Keratinocyte (primary cell): ENCODE measurements around the gene FOXE3. TPM values are rescaled to one million over a fixed set of nuclear protein-coding genes. Genes with fewer than 3 reads are reported as not detected.
"Not testable (repeated sequence)": the region's sequence is repeated elsewhere in the genome, so short reads cannot be mapped to it uniquely, and the experiment has no call there.

Experiments used
- DNase-seq: peaks from one replicate; pipeline ENCODE4 v3.0.0-alpha.2; 2011; ENCODE audit warnings: low read depth, missing footprints, low spot score
- FAIRE-seq: peaks from 2 replicates; lab custom pipeline; 2011; peaks lifted over from hg19 to GRCh38; lab: Jason Lieb, UNC
- H2AFZ ChIP-seq: 2 replicates; pipeline ENCODE4 v1.6.0; 2012; ENCODE audit warnings: low read length, control low read depth, inconsistent platforms; ENCODE audit not compliant: control insufficient read depth
- H3K27ac ChIP-seq: 2 replicates; pipeline ENCODE4 v1.5.1; 2011; ENCODE audit warnings: low read length; ENCODE audit not compliant: control insufficient read depth, insufficient read depth
- H3K27me3 ChIP-seq: 3 replicates; pipeline ENCODE4 v1.6.0; 2011; ENCODE audit warnings: low read length; ENCODE audit not compliant: control insufficient read depth, insufficient read depth; ENCODE audit errors: extremely low read depth
- H3K36me3 ChIP-seq, 2 experiments: 2 replicates in 1 of 2; 3 replicates in 1 of 2; pipeline ENCODE4 v1.5.1; 2011; ENCODE audit warnings: low read length in 2 of 2, mild to moderate bottlenecking in 1 of 2; ENCODE audit not compliant: control insufficient read depth in 2 of 2, insufficient read depth in 2 of 2; ENCODE audit errors: extremely low read depth in 1 of 2
- H3K4me1 ChIP-seq: 3 replicates; pipeline ENCODE4 v1.5.1; 2011; ENCODE audit warnings: low read length; ENCODE audit not compliant: control insufficient read depth, insufficient read depth; ENCODE audit errors: extremely low read depth
- H3K4me2 ChIP-seq: 3 replicates; pipeline ENCODE4 v1.6.0; 2011; ENCODE audit warnings: low read depth, low read length; ENCODE audit not compliant: control insufficient read depth, insufficient read depth; ENCODE audit errors: extremely low read depth
- H3K4me3 ChIP-seq, 3 experiments: fragments of 200-600 bp in 1 of 3; sonication (generic) in 1 of 3; 2 replicates in 2 of 3; 3 replicates in 1 of 3; pipeline ENCODE4 v1.5.1; 2011 to 2016; ENCODE audit warnings: low read length in 3 of 3, mild to moderate bottlenecking in 3 of 3, control low read depth in 2 of 3, inconsistent platforms in 1 of 3, low read depth in 1 of 3, mixed read lengths in 1 of 3, mixed run types in 1 of 3, moderate library complexity in 1 of 3; ENCODE audit not compliant: control insufficient read depth in 2 of 3, insufficient read depth in 2 of 3; ENCODE audit errors: extremely low read depth in 1 of 3
- H3K79me2 ChIP-seq: 2 replicates; pipeline ENCODE4 v1.6.0; 2012; ENCODE audit warnings: low read length; ENCODE audit not compliant: control insufficient read depth, insufficient read depth
- H3K9ac ChIP-seq: 3 replicates; pipeline ENCODE4 v1.6.0; 2011; ENCODE audit warnings: low read length; ENCODE audit not compliant: control insufficient read depth, insufficient read depth; ENCODE audit errors: extremely low read depth
- H3K9me1 ChIP-seq: 3 replicates; pipeline ENCODE4 v1.6.0; 2011; ENCODE audit warnings: low read length; ENCODE audit not compliant: control insufficient read depth, insufficient read depth; ENCODE audit errors: extremely low read depth
- H3K9me3 ChIP-seq: 2 replicates; pipeline ENCODE4 v1.5.1; 2012; ENCODE audit warnings: low read depth, low read length; ENCODE audit not compliant: control insufficient read depth
- H4K20me1 ChIP-seq: 3 replicates; pipeline ENCODE4 v1.6.0; 2011; ENCODE audit warnings: low read length; ENCODE audit not compliant: control insufficient read depth, insufficient read depth; ENCODE audit errors: extremely low read depth
- CTCF ChIP-seq, 3 experiments: IDR thresholded peaks in 1 of 3; conservative IDR thresholded peaks in 1 of 3; optimal IDR thresholded peaks in 1 of 3; 2 replicates in 2 of 3; 3 replicates in 1 of 3; pipeline versions ENCODE3 to v1.5.1; 2011; ENCODE audit warnings: low read length in 3 of 3, mild to moderate bottlenecking in 3 of 3, moderate library complexity in 2 of 3, control low read depth in 1 of 3, inconsistent platforms in 1 of 3; ENCODE audit not compliant: insufficient read depth in 2 of 3; ENCODE audit errors: extremely low read depth in 1 of 3
- EZH2 ChIP-seq: IDR thresholded peaks from one replicate; pipeline ENCODE4 v1.6.1; 2012; ENCODE audit warnings: inconsistent platforms, mild to moderate bottlenecking, low read length, moderate library complexity
- dilution Hi-C: fragments of 300-500 bp; cut with MboI; formaldehyde crosslinking; loops from one replicate; pipeline ENCODE4 v1.7.0; 2020; ENCODE audit warnings: low sequenced_read_pairs; ENCODE audit not compliant: extremely low pct_ligation_motif_present
- polyA plus RNA-seq, 5 experiments: library from polyadenylated mRNA; depleted of rRNA in 3 of 5; stranded (reverse) in 3 of 5; stranded (forward) in 1 of 5; unstranded in 1 of 5; fragments of >200 nt; gene quantifications; 1 replicate in 1 of 5; 2 replicates in 3 of 5; 3 replicates in 1 of 5; pipeline versions ENCODE4 v1.2.1 to v1.2.3, GENCODE V29; 2011 to 2012; ENCODE audit warnings: missing spikeins in 2 of 5, low read depth in 1 of 5, low replicate concordance in 1 of 5

The FOXE3 gene
- polyA plus RNA-seq, 1 donor (not counting 4 experiments of a cell fraction or from before 2014, with no cell fraction given), result not detected

DNA sequence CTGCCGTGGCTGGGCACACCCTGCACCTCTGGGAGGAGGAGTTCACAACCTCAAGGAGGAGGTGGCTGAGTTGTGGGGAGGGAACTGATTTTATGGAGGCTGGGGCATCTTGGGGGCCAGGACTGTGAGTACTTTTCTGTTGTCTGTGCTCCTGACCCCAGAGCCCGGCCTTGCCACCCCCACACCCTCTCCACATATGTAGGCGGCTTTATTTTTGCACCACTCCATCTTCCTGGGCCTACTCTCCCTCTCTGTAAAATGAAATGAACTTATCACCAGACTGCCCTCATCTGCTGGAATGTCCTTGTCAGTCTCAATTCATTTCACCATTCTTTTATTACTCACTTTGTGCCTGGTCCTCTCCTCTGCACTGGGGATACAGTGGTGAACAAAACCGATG, 34.5 kb downstream of the FOXE3 start:
- DNase-seq (no peak), FAIRE-seq (no peak)
- no peaks in the 10 kb centered on the region for H3K79me2 ChIP-seq
- H3K4me1 ChIP-seq, result no peaks in the 10 kb centered on the region
- H3K4me2 ChIP-seq, result no peak overlapping the region
- no peaks in the 10 kb centered on the region for H3K9me3 ChIP-seq
- TF ChIP-seq EZH2 (no peak), CTCF (optimal IDR thresholded peaks at IDR 0.05 in 1 of 3, IDR thresholded peaks at IDR 0.05 in 1 of 3, conservative IDR thresholded peaks at IDR 0.05 in 1 of 3; ENCODE audit: extremely low read depth in 1 of 3, insufficient read depth in 2 of 3, low read length in 3 of 3) (no peak)
- H4K20me1 ChIP-seq, result peaks cover 4% of the 10 kb centered on the region
- H2AFZ ChIP-seq, result no peak overlapping the region
- H3K27ac ChIP-seq, result no peak overlapping the region
- dilution Hi-C loops, result no loop called here
- no peak overlapping the region for H3K4me3 ChIP-seq
- peaks cover 57% of the 10 kb centered on the region for H3K27me3 ChIP-seq
- H3K36me3 ChIP-seq, result no peaks in the 10 kb centered on the region
- H3K9me1 ChIP-seq, result no peaks in the 10 kb centered on the region
- H3K9ac ChIP-seq, result no peak overlapping the region

- Histone ChIP-seq H3K79me2 (no peaks in the 10 kb centered on the region), H3K9ac (no peak overlapping the region), H3K9me1 (no peaks in the 10 kb centered on the region), H3K36me3 (no peaks in the 10 kb centered on the region), H3K4me2 (no peak overlapping the region), H3K9me3 (no peaks in the 10 kb centered on the region), H3K27ac (no peak overlapping the region), H3K4me3 (no peak overlapping the region), H3K4me1 (no peaks in the 10 kb centered on the region), H4K20me1 (peaks cover 4% of the 10 kb centered on the region), H2AFZ (no peak overlapping the region), H3K27me3 (peaks cover 38% of the 10 kb centered on the region)
- dilution Hi-C loops, result no loop called here
- no peak for TF ChIP-seq EZH2
- no peak for TF ChIP-seq CTCF (optimal IDR thresholded peaks at IDR 0.05 in 1 of 3, IDR thresholded peaks at IDR 0.05 in 1 of 3, conservative IDR thresholded peaks at IDR 0.05 in 1 of 3; ENCODE audit: extremely low read depth in 1 of 3, insufficient read depth in 2 of 3, low read length in 3 of 3)
- FAIRE-seq, result no peak
- DNase-seq, result no peak
Observed at GRCh38 chr1:47452426-47452825, 36.3 kb downstream of the FOXE3 start.

- H3K36me3 ChIP-seq, H3K9me3 ChIP-seq, H3K27ac ChIP-seq, H3K9me1 ChIP-seq, H3K4me2 ChIP-seq, H3K79me2 ChIP-seq, H2AFZ ChIP-seq, H3K9ac ChIP-seq, dilution Hi-C loops, FAIRE-seq, H4K20me1 ChIP-seq, DNase-seq, H3K4me1 ChIP-seq, H3K4me3 ChIP-seq: not testable (repeated sequence)
- H3K27me3 ChIP-seq, result peaks cover 24% of the 10 kb centered on the region
Observed at GRCh38 chr1:47453910-47454309, 37.8 kb downstream of the FOXE3 start.
